MM.1S (cell line): ENCODE results near the gene TBL1X.

Experiments
- EZH2 ChIP-seq: fragments of 300-600 bp; sonication (generic); optimal IDR thresholded peaks from 2 replicates; pipeline ENCODE3; 2017; ENCODE audit warnings: low read depth, mild to moderate bottlenecking, antibody characterized with exemption, low read length, mixed read lengths
- EZH2phosphoT487 ChIP-seq: fragments of 300-600 bp; sonication (generic); IDR thresholded peaks from 2 replicates; pipeline ENCODE4 v1.6.1; 2018; ENCODE audit warnings: antibody characterized with exemption, low read length
- TF ChIP-seq, protein P1 (sequence below): fragments of 300-600 bp; sonication (generic); IDR thresholded peaks from 2 replicates; pipeline ENCODE4 v1.5.1; 2016; ENCODE audit warnings: antibody characterized with exemption, low read length, mixed read lengths

DNA sequence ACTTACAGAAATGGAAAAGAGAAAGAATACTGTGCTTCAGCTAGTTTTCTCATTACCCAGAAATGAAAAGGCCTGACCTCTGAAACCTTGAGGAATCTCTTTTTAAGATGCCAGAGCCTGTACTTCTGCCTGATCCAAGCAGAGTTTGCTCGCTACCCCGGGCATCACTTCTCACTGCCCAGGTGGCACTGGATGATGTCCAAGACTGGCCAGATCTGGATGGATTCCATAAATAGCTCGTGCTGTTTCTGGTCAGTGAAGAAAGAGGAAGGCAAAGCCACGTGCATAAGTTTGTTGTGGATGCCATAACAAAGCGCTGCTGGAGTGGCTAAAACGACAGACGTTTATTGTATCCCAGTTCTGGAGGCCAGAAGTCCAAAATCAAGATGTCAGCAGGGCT lies 133.5 kb downstream of the TBL1X start:
- TF ChIP-seq, protein P1, sequence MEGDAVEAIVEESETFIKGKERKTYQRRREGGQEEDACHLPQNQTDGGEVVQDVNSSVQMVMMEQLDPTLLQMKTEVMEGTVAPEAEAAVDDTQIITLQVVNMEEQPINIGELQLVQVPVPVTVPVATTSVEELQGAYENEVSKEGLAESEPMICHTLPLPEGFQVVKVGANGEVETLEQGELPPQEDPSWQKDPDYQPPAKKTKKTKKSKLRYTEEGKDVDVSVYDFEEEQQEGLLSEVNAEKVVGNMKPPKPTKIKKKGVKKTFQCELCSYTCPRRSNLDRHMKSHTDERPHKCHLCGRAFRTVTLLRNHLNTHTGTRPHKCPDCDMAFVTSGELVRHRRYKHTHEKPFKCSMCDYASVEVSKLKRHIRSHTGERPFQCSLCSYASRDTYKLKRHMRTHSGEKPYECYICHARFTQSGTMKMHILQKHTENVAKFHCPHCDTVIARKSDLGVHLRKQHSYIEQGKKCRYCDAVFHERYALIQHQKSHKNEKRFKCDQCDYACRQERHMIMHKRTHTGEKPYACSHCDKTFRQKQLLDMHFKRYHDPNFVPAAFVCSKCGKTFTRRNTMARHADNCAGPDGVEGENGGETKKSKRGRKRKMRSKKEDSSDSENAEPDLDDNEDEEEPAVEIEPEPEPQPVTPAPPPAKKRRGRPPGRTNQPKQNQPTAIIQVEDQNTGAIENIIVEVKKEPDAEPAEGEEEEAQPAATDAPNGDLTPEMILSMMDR: no peak
- TF ChIP-seq EZH2phosphoT487 (no peak), EZH2 (no peak)
